ENCODE results near the gene PNPLA4.

The PNPLA4 gene

DNA sequence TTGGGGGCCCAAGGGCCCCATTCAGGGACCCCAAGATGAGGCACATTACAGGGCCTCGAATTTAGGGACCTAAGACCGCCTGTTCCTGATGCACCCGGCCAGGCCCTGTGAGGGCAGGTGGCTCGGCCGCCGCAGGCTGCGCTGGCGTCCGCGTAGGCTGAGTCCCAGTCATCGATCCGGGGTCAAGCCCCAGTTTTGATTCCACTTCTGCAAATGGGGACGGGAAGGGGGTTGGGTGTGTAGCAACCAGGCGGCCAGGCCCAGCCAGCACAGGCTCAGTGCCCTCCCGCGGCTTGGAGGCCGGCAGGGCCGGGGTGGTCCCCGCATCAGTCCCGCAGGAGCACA lies 327 bp downstream of the PNPLA4 start:
- Histone ChIP-seq H3K36me3 (ENCODE audit: control insufficient read depth, insufficient read depth, low read length) (no peaks in the 10 kb centered on the region), H3K4me3 (ENCODE audit: low read length) (peak overlapping the region; percentile 74), H3K4me1 (ENCODE audit: control insufficient read depth, insufficient read depth, low read length) (no peaks in the 10 kb centered on the region), H3K27me3 (ENCODE audit: control insufficient read depth, insufficient read depth, low read length) (no peaks in the 10 kb centered on the region), H3K27ac (ENCODE audit: low read depth, low read length) (no peak overlapping the region), H3K9ac (ENCODE audit: low read length) (no peak overlapping the region)

- no peaks in the 10 kb centered on the region for H3K27me3 ChIP-seq (ENCODE audit: control insufficient read depth, insufficient read depth, low read length)
- H3K36me3 ChIP-seq (ENCODE audit: control insufficient read depth, insufficient read depth, low read length), result no peaks in the 10 kb centered on the region
- H3K9ac ChIP-seq (ENCODE audit: low read length), result no peak overlapping the region
- peak overlapping the region; percentile 74 for H3K4me3 ChIP-seq (ENCODE audit: low read length)
- no peaks in the 10 kb centered on the region for H3K4me1 ChIP-seq (ENCODE audit: control insufficient read depth, insufficient read depth, low read length)
- no peak overlapping the region for H3K27ac ChIP-seq (ENCODE audit: low read depth, low read length)
Measured at GRCh38 chrX:7926501-7926900, 712 bp downstream of the PNPLA4 start.

DNA sequence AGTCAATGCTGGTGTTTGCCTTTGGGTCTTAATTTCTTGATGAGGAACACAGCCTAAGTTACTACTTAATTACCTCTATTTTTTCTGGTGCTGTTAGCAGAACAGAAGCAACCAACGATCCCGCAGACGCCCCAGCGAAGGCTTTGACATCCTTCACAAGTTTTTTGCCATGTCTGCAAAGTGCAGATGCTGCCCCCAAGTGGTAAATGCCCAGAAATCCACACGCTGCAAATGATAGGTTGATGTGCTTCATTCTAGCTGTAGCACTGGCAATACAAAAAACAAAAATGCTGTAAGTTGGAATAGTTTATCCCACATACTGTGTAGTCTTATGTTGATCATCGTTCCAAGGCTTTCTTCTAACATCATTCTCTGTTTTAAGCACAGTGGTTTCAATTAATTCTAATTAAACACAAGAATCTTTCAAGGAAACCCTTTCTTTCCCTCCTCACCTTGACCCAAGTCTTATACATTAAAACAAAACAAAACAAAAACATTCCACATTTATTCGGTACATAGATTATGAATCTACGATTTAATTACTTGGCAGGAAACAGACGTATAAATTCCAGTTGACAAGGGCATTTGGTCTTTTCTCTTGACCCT lies 1.2 kb downstream of the PNPLA4 start:
- Histone ChIP-seq H3K27me3 (ENCODE audit: control insufficient read depth, insufficient read depth, low read length) (no peaks in the 10 kb centered on the region), H3K27ac (ENCODE audit: low read depth, low read length) (no peak overlapping the region), H3K4me1 (ENCODE audit: control insufficient read depth, insufficient read depth, low read length) (no peaks in the 10 kb centered on the region), H3K9ac (ENCODE audit: low read length) (no peak overlapping the region), H3K36me3 (ENCODE audit: control insufficient read depth, insufficient read depth, low read length) (no peaks in the 10 kb centered on the region), H3K4me3 (ENCODE audit: low read length) (no peak overlapping the region)

- Histone ChIP-seq H3K4me3 (ENCODE audit: low read length) (no peak overlapping the region), H3K4me1 (ENCODE audit: control insufficient read depth, insufficient read depth, low read length) (no peaks in the 10 kb centered on the region), H3K36me3 (ENCODE audit: control insufficient read depth, insufficient read depth, low read length) (no peaks in the 10 kb centered on the region), H3K27me3 (ENCODE audit: control insufficient read depth, insufficient read depth, low read length) (no peaks in the 10 kb centered on the region), H3K27ac (ENCODE audit: low read depth, low read length) (no peak overlapping the region), H3K9ac (ENCODE audit: low read length) (no peak overlapping the region)
Measured at GRCh38 chrX:7921750-7922149, 5.5 kb downstream of the PNPLA4 start.

GRCh38 chrX:7908821-7909220 lies 18.4 kb downstream of the PNPLA4 start:
- no peaks in the 10 kb centered on the region for H3K4me1 ChIP-seq (ENCODE audit: control insufficient read depth, insufficient read depth, low read length)
- H3K36me3 ChIP-seq (ENCODE audit: control insufficient read depth, insufficient read depth, low read length), result peaks cover 2% of the 10 kb centered on the region
- H3K27ac ChIP-seq (ENCODE audit: low read depth, low read length), result no peak overlapping the region
- no peak overlapping the region for H3K4me3 ChIP-seq (ENCODE audit: low read length)
- no peaks in the 10 kb centered on the region for H3K27me3 ChIP-seq (ENCODE audit: control insufficient read depth, insufficient read depth, low read length)
- no peak overlapping the region for H3K9ac ChIP-seq (ENCODE audit: low read length)

GRCh38 chrX:7904562-7904961 lies 22.7 kb downstream of the PNPLA4 start:
- no peaks in the 10 kb centered on the region for H3K36me3 ChIP-seq (ENCODE audit: control insufficient read depth, insufficient read depth, low read length)
- H3K9ac ChIP-seq (ENCODE audit: low read length), result no peak overlapping the region
- H3K4me3 ChIP-seq (ENCODE audit: low read length), result no peak overlapping the region
- H3K27ac ChIP-seq (ENCODE audit: low read depth, low read length), result no peak overlapping the region
- H3K27me3 ChIP-seq (ENCODE audit: control insufficient read depth, insufficient read depth, low read length), result no peaks in the 10 kb centered on the region
- H3K4me1 ChIP-seq (ENCODE audit: control insufficient read depth, insufficient read depth, low read length), result no peaks in the 10 kb centered on the region

GRCh38 chrX:7891928-7892327 lies 35.3 kb downstream of the PNPLA4 start:
- no peak overlapping the region for H3K4me3 ChIP-seq (ENCODE audit: low read length)
- no peak overlapping the region for H3K27ac ChIP-seq (ENCODE audit: low read depth, low read length)

GRCh38 chrX:7889680-7890079 lies 37.5 kb downstream of the PNPLA4 start:
- Histone ChIP-seq H3K9ac (ENCODE audit: low read length) (no peak overlapping the region), H3K4me3 (ENCODE audit: low read length) (no peak overlapping the region), H3K27me3 (ENCODE audit: control insufficient read depth, insufficient read depth, low read length) (no peaks in the 10 kb centered on the region), H3K4me1 (ENCODE audit: control insufficient read depth, insufficient read depth, low read length) (no peaks in the 10 kb centered on the region), H3K36me3 (ENCODE audit: control insufficient read depth, insufficient read depth, low read length) (no peaks in the 10 kb centered on the region), H3K27ac (ENCODE audit: low read depth, low read length) (no peak overlapping the region)

More at GRCh38 chrX:7891928-7892327, 35.3 kb downstream of the PNPLA4 start:
- Histone ChIP-seq H3K36me3 (ENCODE audit: control insufficient read depth, insufficient read depth, low read length) (no peaks in the 10 kb centered on the region), H3K9ac (ENCODE audit: low read length) (no peak overlapping the region), H3K4me1 (ENCODE audit: control insufficient read depth, insufficient read depth, low read length) (no peaks in the 10 kb centered on the region), H3K27me3 (ENCODE audit: control insufficient read depth, insufficient read depth, low read length) (no peaks in the 10 kb centered on the region)

DNA sequence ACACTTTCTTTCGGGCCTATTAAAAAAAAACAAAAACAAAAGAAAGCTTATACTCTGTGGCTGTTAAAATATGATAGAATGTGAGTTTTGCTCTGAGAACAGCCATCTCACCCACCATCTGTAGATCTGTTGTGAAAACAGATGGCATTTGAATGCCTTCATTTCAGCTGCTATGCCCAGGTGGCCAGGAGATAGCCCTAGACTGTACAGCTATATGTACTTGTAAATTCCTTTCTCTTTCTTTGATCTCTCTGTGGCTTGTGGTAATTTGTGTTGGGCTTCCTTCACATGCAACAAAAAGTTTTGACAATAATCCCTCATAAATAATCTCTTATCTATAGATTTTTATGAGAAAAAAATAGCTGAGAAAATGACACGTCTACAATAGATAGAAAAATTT lies 38.1 kb downstream of the PNPLA4 start:
- Histone ChIP-seq H3K4me3 (ENCODE audit: low read length) (no peak overlapping the region), H3K27me3 (ENCODE audit: control insufficient read depth, insufficient read depth, low read length) (no peaks in the 10 kb centered on the region), H3K36me3 (ENCODE audit: control insufficient read depth, insufficient read depth, low read length) (no peaks in the 10 kb centered on the region), H3K9ac (ENCODE audit: low read length) (no peak overlapping the region), H3K27ac (ENCODE audit: low read depth, low read length) (no peak overlapping the region), H3K4me1 (ENCODE audit: control insufficient read depth, insufficient read depth, low read length) (no peaks in the 10 kb centered on the region)

GRCh38 chrX:7876957-7877356 lies 50.3 kb downstream of the PNPLA4 start:
- Histone ChIP-seq H3K4me3 (ENCODE audit: low read length) (no peak overlapping the region), H3K9ac (ENCODE audit: low read length) (no peak overlapping the region), H3K27me3 (ENCODE audit: control insufficient read depth, insufficient read depth, low read length) (no peaks in the 10 kb centered on the region), H3K4me1 (ENCODE audit: control insufficient read depth, insufficient read depth, low read length) (no peaks in the 10 kb centered on the region), H3K36me3 (ENCODE audit: control insufficient read depth, insufficient read depth, low read length) (no peaks in the 10 kb centered on the region), H3K27ac (ENCODE audit: low read depth, low read length) (no peak overlapping the region)

GRCh38 chrX:7872042-7872441 lies 55.2 kb downstream of the PNPLA4 start:
- no peak overlapping the region for H3K9ac ChIP-seq (ENCODE audit: low read length)

GRCh38 chrX:7852166-7852565 lies 75.0 kb downstream of the PNPLA4 start:
- H3K4me1 ChIP-seq (ENCODE audit: control insufficient read depth, insufficient read depth, low read length), result no peaks in the 10 kb centered on the region
- no peak overlapping the region for H3K4me3 ChIP-seq (ENCODE audit: low read length)
- H3K27me3 ChIP-seq (ENCODE audit: control insufficient read depth, insufficient read depth, low read length), result no peaks in the 10 kb centered on the region
- no peak overlapping the region for H3K27ac ChIP-seq (ENCODE audit: low read depth, low read length)
- H3K9ac ChIP-seq (ENCODE audit: low read length), result no peak overlapping the region
- no peaks in the 10 kb centered on the region for H3K36me3 ChIP-seq (ENCODE audit: control insufficient read depth, insufficient read depth, low read length)

More at GRCh38 chrX:7872042-7872441, 55.2 kb downstream of the PNPLA4 start:
- Histone ChIP-seq H3K4me1 (ENCODE audit: control insufficient read depth, insufficient read depth, low read length) (no peaks in the 10 kb centered on the region), H3K36me3 (ENCODE audit: control insufficient read depth, insufficient read depth, low read length) (no peaks in the 10 kb centered on the region), H3K4me3 (ENCODE audit: low read length) (no peak overlapping the region), H3K27me3 (ENCODE audit: control insufficient read depth, insufficient read depth, low read length) (no peaks in the 10 kb centered on the region), H3K27ac (ENCODE audit: low read depth, low read length) (no peak overlapping the region)
